NT2/D1 (cell line): ENCODE data around the gene PDLIM3.

ENCODE experiments used
- SUZ12 ChIP-seq: IDR thresholded peaks from 2 replicates; pipeline ENCODE4 v1.6.1; 2011; ENCODE audit not compliant: insufficient read length, insufficient read depth; ENCODE audit errors: extremely low read depth
- YY1 ChIP-seq: IDR thresholded peaks from 2 replicates; pipeline ENCODE4 v1.6.1; 2011; ENCODE audit not compliant: insufficient read length, insufficient read depth

- TF ChIP-seq SUZ12 (no peak), YY1 (no peak)
These were observed 15.6 kb upstream of the PDLIM3 start for GRCh38 chr4:185550933-185551332.
